DMS153 treated with DMSO at 0.1 percent for 48 hours (cell line): Measurements from ENCODE around the gene POLR3A.

Experiments used
- DNase-seq: peaks from one replicate; lab custom pipeline; 2025; ENCODE audit not compliant: unreplicated experiment; lab: John Stamatoyannopoulos, UW

Gene POLR3A

GRCh38 chr10:77959887-77960455, 69.3 kb downstream of the POLR3A start:
- DNase-seq, result no peak

- no peak for DNase-seq
Measured at GRCh38 chr10:77959384-77959783, 69.9 kb downstream of the POLR3A start.

- no peak for DNase-seq
Measured at GRCh38 chr10:77955136-77955535, 74.2 kb downstream of the POLR3A start.

- no peak for DNase-seq
Measured at GRCh38 chr10:77949167-77949566, 80.1 kb downstream of the POLR3A start.

- no peak for DNase-seq
Measured at GRCh38 chr10:77946084-77946483, 83.2 kb downstream of the POLR3A start.

GRCh38 chr10:77944519-77944918, 84.8 kb downstream of the POLR3A start:
- DNase-seq, result no peak

- DNase-seq, result no peak
Measured at GRCh38 chr10:77943121-77943901, 86.0 kb downstream of the POLR3A start.

GRCh38 chr10:77941790-77942189, 87.5 kb downstream of the POLR3A start:
- no peak for DNase-seq

- DNase-seq, result no peak
Measured at GRCh38 chr10:77940627-77941026, 88.7 kb downstream of the POLR3A start.

- DNase-seq, result no peak
Measured at GRCh38 chr10:77940225-77940624, 89.1 kb downstream of the POLR3A start.

- DNase-seq, result no peak
Measured at GRCh38 chr10:77939561-77940001, 89.7 kb downstream of the POLR3A start.

GRCh38 chr10:77936697-77937567, 92.4 kb downstream of the POLR3A start:
- no peak for DNase-seq

GRCh38 chr10:77932016-77932715, 97.1 kb downstream of the POLR3A start:
- DNase-seq, result no peak

- DNase-seq, result no peak
Measured at GRCh38 chr10:77927402-77928246, 101.7 kb downstream of the POLR3A start.

- DNase-seq, result no peak
Measured at GRCh38 chr10:77926566-77927401, 102.5 kb downstream of the POLR3A start, which contains the start of gene DLG5. DLG5 (minus strand) TSS chr10:77926755; CDS start chr10:77926520, 235 bp downstream.

GRCh38 chr10:77925795-77926565, 103.3 kb downstream of the POLR3A start:
- DNase-seq, result no peak

- DNase-seq, result no peak
Measured at GRCh38 chr10:77925410-77925794, 103.9 kb downstream of the POLR3A start.

GRCh38 chr10:77922566-77923179, 106.6 kb downstream of the POLR3A start:
- DNase-seq, result no peak
